HG03575 (cell line): ENCODE results near the gene ASH1L.
A peak's percentile ranks its signal among the peaks of the same experiment; 100 is the strongest.

Experiments
- ATAC-seq: cut with Tn5 transposase; IDR thresholded peaks from one replicate; pipeline ENCODE4 v1.9.1; 2021; ENCODE audit not compliant: unreplicated experiment, insufficient number of reproducible peaks, low FRiP score; ENCODE audit errors: extremely low read depth

The ASH1L gene

DNA sequence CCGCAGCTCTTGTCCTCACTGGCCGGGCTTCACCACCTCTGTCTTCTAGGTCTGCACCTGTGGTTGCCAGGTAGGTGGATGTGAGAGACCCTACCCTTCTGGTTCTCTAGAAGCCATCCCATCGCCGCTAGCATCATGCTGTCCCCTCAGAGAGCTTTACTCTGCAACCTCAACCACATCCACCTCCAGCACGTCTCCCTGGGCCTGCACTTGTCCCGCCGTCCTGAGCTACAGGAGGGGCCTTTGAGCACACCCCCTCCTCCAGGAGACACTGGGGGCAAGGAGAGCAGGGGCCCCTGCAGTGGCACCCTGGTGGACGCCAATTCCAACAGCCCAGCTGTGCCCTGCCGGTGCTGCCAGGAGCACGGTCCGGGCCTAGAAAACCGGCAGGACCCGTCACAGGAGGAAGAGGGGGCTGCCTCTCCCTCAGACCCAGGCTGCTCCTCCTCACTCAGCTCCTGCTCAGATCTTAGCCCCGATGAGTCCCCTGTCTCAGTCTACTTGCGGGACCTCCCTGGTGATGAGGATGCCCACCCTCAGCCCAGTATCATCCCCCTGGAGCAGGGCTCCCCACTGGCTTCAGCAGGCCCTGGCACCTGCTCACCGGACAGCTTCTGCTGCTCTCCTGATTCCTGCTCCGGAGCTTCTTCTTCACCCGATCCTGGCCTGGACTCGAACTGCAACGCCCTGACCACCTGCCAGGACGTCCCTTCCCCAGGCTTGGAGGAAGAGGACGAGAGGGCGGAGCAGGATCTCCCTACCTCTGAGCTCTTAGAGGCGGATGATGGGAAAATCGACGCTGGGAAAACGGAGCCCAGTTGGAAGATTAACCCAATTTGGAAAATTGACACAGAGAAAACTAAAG, 240.7 kb downstream of the ASH1L start:
- ATAC-seq, result no peak

DNA sequence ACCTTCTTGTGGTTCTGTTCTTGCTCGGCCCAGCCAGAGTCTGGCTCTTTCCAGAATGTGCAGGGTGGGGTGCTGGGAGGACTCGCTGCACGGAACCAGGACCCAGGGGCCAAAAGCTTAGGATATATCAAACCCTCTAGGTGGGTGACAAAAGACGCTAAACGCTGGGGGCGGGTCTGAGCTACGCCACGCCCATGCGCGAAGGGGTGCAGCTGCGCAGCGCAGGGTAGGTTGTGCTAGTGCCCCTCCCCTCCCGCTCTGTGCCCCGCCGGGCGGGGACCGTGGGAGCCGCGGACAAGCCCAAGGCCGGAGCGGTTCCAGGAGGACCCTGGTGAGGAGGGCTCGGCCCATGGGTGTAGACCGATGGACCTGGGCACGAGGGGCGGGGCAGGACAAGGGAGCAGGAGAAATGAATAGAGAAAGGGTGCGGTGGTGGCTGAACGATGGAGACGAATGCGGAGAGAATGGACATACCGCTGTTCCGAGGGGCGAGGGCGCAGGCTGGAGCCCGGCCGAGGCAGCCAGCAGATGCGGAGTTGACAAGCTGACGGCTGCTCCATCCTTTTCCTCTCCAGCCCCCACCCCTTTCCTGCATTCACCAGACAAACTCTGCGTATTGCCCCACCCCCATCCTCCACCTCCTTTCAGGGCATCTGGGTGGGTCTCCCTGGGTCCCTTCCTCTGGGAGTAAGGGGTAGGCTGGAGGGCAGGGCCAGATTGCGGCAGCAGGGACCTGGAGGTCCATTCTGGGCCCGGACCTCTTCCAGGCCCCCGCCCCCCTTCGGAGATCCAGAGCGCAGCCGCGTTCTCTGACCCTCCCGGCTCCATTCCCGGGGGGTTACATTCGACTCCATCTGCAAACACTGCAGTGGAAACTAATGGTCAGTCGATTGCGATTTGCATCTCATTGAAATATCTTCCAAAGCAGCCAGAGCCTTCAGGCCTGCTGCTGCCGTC, 241.7 kb downstream of the ASH1L start, which contains the start of gene RUSC1:
RUSC1 (plus strand) TSS at position 234 of the 957 bp plus-strand sequence. CDS start 880 bp downstream, outside the sequence.
- ATAC-seq, result no peak

DNA sequence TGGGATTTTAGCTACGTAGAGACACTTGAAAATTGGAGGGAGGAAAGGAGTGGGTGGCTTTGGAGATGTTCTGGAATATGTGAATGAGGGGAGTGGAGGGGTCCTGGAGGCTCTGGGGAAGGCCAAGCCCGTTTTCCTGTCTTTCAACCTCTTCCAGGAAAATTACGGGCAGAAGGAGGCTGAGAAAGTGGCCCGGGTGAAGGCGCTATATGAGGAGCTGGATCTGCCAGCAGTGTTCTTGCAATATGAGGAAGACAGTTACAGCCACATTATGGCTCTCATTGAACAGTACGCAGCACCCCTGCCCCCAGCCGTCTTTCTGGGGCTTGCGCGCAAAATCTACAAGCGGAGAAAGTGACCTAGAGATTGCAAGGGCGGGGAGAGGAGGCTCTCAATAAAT, 242.4 kb downstream of the ASH1L start:
- no peak for ATAC-seq

DNA sequence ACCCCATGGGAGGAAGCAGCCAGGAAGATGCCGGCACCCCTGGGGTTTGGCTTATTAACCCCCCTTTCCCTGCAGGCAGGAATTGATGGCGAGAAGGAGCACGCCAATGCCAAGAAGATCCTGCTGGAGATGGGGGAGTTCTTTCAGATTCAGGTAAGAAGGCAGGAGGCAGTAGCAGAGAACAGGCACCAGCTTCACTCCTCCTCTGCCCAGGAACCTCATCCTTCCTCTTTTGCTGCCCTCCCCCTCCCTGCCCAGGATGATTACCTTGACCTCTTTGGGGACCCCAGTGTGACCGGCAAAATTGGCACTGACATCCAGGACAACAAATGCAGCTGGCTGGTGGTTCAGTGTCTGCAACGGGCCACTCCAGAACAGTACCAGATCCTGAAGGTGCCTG, 243.1 kb downstream of the ASH1L start:
- no peak for ATAC-seq

DNA sequence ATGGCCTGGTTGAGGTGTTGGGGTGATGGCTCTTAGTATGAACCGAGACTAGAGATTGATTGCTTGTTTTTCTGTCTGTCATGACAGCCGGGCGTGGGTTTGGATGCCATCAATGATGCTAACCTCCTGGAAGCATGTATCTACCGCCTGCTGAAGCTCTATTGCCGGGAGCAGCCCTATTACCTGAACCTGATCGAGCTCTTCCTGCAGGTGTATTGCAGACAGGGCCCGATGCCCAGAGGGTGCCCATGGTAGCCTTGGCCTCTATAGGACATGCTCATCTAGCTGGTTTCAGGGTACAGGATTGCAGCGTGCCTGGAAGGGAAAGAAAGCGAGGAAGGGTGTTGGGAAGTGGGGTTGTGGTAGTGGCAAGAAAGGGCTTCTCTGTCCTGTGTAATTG, 244.5 kb downstream of the ASH1L start:
- no peak for ATAC-seq

DNA sequence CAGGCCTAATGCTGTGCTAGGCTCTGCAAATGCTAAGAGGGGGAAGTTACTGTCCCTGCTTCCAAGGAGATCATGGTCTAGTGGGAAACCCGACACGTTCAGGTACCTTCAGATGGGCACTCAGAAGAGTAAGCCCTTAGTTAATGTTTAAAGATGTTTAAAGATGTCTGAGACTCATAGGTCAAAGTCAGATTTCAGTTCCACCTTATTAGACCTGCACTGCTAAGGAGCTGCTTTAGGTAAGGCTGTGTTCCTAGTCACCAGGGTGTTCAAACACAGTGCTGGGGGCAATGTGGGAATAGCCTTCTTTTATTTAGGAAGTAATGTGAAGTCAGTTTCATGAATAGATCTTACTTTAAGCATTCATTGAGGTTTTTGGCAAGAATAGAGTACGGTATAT, 245.7 kb downstream of the ASH1L start:
- no peak for ATAC-seq

DNA sequence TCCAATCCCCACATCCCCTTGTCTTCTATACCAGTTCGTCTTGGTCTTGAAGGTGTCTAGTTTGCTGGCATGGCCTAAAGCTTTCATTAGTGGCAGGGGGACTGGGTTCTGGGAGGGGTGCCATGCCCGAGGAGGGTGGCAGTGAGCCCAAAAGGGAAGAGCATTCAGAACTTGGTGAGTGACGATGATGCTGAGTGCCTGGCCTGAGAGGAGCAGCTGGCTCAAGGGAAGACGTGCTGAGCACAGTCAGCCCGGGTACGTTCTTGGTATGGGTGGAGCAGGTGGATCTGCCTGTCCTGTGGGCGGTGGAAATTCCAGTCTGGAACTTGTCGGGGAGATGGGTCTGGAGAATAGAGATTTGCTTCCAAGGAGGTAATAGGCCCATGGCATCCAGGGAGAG, 249.3 kb downstream of the ASH1L start:
- no peak for ATAC-seq

DNA sequence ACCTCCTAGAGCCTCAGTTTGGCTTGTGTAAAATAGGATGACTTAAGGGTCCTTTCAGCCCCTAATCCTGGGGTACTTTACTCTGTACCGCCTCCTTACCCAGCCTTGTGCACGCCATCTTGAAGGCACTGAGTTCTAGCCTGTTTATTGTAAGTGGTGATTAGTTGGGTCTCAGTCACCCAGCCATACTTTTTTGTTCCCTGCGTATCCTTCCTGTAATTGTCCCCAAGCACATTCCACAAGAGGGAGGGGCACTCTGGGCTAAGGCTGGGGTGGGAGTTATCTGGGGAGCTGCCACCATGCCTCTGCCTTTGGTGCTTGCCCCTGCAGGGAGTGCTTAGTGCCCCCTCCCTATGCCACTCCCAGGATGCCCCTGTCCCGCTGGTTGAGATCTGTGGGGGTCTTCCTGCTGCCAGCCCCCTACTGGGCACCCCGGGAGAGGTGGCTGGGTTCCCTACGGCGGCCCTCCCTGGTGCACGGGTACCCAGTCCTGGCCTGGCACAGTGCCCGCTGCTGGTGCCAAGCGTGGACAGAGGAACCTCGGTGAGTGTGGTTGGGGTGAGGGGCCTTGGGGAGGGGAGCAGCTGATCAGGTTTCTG, 253.1 kb downstream of the ASH1L start:
- no peak for ATAC-seq

DNA sequence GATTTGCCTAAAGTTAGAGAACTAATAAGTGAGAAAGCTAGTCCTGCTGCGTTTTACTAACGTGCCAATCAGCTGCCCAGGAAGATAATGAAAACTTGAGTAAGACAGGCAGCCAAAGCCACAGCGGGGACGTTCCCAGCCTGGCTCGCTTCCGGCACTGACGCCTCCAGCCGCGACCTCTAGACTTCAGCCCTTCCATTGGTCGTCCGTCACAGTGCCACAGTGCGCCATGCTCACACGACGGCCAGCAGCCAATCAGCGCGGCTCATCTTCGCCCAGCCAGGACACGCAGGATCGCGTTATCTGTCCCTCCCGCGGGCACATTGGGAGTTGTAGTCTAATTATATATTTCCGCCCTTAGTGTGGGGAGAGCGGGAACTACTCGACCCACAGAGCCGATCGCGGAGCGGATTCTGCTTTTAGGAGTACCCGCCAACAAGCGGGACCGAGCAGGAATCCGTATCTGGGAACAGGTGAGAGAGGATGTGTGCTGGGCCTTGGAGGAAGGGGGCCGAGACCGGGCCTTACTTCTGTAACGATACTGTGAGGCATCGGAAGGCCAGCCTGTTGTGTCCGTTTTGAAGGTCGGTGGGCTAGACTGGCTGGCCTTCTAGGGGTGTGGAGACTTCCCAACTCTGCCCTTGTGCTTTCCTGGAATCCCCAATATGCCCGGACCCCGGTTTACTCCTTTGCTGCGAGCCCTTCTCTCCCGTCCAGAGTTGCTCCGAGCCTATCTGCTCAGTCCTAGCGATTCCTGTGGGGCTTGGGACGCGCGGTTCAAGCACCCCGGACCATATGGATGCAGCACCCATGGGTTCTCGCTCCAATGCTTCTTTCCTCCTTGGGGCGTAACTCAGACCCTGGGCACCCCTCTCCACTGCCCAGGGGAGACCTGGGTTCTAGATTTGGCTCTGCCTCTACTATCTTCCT, 253.8 kb downstream of the ASH1L start, which contains the start of gene FDPS:
FDPS (plus strand) TSS at position 374 of the 930 bp plus-strand sequence. CDS start 924 bp downstream, outside the sequence.
- ATAC-seq, result peak; percentile 57

DNA sequence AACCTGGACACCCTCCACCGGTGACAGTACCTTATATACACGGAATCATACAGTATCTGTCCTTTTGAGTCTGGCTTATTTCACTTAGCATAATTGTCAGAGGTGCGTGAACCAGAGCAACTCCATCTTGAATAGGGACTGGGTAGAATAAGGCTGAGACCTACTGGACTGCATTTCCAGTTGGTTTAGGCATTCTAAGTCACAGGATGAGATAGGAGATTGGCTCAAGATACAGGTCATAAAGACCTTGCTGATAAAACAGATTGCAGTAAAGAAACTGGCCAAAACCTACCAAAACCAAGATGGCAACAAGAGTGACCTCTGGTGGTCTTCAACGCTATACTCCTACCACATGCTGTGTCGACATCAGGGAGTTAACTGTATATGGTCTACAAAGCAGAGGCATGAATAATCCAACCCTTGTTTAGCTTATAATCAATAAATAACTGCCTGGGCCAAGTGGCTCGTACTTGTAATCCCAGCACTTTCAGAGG, 255.3 kb downstream of the ASH1L start:
- no peak for ATAC-seq

DNA sequence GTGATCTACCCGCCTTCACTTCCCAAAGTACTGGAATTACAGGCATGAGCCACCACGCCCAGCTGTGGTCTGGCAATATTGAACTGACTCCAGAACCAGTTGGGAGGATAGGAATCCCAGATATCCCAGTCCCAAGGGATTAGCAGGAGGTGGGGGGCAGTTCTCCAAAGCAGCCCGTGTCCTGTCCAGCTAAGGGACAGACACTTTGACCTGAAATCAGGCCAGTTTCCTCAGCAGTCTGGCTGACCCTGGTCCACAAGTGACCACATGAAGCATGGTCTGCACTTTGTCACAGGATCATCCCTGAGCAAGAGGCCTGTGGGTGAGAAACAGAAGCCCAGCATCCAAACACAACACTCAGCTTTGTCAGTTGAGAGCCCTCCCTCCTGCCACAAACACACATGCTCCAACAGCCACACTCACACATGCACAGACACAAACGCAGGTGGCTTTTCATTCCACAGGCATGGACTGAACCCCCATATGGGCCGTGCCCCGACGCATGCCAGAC, 256.7 kb downstream of the ASH1L start:
- ATAC-seq, result no peak

DNA sequence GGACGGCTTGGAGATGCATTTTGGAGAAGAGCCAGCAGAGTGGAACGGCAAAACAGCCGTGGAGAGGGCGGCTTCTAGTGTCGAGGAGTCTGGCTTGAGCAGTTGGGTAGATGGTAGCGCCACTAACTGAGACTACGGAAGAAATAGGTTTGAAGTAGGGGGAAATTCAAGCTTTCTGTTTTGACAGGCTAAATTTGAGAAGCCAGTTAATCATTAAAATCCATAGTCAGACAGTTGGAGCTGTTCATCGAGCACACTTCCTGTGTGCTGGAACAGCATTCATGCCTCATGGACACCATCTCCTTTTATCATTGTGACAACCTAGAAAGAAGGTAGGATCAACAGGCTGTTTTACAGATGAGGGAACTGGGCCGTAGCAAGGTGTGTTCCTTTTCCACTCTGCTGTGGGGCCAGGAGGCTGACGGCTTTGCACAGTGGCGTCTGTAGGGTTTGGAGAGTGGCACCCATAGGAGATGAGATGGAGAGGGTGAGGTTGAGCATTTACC, 258.0 kb downstream of the ASH1L start:
- no peak for ATAC-seq

DNA sequence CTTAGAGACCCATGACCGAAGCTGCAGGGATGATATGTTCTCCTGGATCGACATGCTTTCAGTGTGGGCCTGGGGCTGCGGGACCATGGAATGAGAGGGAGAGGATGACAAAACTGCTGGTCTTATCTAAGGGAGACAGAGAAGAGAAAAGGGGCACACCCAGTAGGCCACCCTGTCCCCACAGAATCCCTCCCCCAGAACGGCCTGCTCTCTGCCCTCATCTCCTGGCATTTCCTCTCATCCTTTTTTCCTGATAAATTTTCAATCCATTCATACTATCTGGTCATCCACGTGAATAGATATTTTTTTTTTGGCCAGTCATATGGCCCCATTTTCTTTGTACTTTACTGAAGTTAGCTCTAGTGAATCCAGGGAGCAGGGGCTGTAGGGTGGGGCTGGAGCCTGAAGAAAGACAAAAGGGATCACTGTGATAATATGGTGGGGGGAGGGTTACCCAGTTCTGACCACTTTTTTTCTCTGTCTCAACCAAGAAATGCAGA, 261.2 kb downstream of the ASH1L start, which contains the start of gene PKLR:
PKLR (minus strand) TSS at position 97 of the 500 bp plus-strand sequence; CDS start at position 54, 43 bp downstream.
- no peak for ATAC-seq

DNA sequence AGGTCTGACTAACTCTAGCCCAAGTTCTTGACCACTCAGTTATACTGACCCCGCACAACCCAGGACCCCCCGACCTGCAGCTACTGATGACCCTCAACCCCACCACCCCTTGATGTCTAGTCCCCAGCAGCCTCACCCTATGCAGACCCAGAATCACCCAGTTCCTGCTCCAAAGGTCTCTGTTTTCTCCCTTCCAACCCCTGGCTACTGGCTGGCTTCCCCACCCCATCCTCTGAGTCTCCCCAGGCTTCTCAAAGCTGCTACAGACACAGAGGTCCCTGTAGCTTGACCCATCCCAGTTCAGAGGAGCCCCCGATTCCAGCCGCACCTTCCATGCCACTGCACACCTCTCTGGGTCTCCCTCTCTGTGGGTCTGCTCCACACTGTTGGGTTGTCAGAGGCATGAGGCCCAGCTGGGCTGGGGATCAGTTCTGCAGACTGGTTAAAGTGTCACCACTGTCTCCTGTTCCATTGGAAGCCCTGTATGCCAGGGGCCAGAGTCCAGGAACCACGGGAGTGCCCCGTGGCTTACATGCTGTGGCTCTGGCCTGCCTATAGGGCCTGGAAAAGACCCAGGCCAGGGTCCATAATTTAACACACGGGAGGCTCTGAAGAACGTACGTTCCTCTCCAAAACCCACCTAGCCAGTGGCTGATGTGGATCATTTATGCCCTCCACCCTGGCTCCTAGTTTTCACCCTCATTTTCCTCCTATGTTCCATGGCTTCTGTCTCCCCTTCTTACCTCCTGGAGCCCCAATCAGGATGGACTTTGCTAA, 261.9 kb downstream of the ASH1L start:
- no peak for ATAC-seq

DNA sequence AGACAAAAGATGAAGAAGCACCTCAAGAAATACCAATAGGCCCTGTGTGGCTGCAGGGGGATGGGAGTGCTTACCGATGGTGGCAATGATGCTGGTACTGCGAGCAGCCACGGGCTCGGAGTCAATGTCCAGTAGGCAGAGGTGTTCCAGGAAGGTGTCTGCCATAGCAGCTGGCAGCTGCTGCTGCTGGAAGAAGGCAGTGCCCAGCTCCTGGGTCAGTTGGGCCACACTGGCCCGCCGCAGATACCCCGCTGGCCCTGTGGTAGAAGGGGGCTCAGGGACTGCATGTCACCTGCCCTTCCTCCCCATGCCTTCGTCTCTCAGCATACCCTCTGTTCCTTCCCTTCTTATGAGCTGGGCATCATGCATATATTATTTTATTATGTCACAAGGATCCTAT, 262.6 kb downstream of the ASH1L start:
- ATAC-seq, result no peak

DNA sequence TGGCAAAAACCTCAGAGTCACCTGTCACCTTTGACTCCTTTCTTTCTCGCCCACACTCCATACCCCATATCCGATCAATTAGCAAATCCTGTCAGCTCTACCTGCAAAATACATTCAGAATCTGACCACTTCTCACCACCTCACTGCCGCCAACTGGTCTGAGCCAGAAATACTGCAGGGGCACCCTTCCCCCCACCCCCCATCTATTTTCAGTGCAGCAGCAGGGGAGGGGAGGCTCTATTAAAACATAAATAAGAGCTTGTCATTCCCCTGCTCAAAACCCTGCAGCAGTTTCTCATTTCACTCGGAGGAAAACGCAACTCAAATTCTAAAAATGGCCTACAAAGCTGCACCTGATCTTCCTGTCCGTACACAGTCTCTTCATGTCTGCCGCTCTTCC, 265.2 kb downstream of the ASH1L start:
- ATAC-seq, result no peak

DNA sequence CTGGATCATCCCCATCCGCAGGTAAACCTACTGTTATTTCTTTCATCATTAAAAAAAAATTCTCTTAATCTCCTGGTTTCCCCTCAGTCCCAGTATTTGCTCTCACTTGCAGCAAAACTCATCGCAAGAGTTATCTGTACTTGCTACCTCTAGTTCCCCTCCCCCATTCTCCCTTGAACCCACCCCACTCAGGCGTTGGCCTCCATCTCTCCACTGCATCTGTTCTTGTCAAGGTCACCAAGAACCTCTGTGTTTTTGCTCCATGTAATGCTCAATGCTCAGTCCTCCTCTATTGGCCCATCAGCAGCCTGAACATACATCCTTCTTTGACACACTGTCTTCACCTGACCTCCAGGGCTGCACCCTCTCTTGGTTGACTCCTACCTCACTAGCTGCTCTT, 265.9 kb downstream of the ASH1L start:
- no peak for ATAC-seq
